Measurements from ENCODE around the gene PDGFD. TPM values are rescaled to one million over a fixed set of nuclear protein-coding genes. Genes with fewer than 3 reads are reported as not detected.

Gene PDGFD
- total RNA-seq, 4 donors from 2014 or later, result 16.1 to 108 (median 36.0) TPM

DNA sequence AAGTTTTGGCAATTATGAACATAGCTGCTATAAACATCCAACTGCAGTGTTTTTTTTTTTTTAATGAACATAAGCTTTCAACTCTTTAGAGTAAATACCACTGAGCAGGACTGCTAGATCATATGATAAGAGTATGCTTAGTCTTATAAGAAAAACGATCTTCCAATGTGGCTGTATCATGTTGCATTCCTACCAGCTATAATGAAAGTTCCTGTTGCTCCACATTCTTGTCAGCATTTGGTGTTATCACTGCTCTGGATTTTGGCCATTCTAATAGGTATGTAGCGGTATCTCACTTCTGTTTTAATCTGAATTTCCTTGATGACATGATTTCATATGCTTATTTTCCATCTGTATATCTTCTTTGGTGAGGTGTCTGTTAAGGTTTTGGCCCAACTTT is 50.4 kb downstream of the PDGFD start:
- Histone ChIP-seq H3K27ac (no peak overlapping the region), H3K4me3 (replicated peaks in 1 of 3) (no peak overlapping the region), H3K9me3 (peaks cover 3% of the 10 kb centered on the region), H3K36me3 (no peaks in the 10 kb centered on the region), H3K4me1 (no peaks in the 10 kb centered on the region), H3K27me3 (no peaks in the 10 kb centered on the region)
- intact Hi-C loops (cut with DNase I), result no loop called here
- TF ChIP-seq POLR2A (IDR thresholded peaks at IDR 0.05), result no peak
- TF ChIP-seq, protein P1, sequence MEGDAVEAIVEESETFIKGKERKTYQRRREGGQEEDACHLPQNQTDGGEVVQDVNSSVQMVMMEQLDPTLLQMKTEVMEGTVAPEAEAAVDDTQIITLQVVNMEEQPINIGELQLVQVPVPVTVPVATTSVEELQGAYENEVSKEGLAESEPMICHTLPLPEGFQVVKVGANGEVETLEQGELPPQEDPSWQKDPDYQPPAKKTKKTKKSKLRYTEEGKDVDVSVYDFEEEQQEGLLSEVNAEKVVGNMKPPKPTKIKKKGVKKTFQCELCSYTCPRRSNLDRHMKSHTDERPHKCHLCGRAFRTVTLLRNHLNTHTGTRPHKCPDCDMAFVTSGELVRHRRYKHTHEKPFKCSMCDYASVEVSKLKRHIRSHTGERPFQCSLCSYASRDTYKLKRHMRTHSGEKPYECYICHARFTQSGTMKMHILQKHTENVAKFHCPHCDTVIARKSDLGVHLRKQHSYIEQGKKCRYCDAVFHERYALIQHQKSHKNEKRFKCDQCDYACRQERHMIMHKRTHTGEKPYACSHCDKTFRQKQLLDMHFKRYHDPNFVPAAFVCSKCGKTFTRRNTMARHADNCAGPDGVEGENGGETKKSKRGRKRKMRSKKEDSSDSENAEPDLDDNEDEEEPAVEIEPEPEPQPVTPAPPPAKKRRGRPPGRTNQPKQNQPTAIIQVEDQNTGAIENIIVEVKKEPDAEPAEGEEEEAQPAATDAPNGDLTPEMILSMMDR (IDR thresholded peaks at IDR 0.05), result no peak
- WGBS, 2 donors, result 88 to 89% methylated on average over 2 of the region's 2 CpGs
- DNase-seq, result no peak

DNA sequence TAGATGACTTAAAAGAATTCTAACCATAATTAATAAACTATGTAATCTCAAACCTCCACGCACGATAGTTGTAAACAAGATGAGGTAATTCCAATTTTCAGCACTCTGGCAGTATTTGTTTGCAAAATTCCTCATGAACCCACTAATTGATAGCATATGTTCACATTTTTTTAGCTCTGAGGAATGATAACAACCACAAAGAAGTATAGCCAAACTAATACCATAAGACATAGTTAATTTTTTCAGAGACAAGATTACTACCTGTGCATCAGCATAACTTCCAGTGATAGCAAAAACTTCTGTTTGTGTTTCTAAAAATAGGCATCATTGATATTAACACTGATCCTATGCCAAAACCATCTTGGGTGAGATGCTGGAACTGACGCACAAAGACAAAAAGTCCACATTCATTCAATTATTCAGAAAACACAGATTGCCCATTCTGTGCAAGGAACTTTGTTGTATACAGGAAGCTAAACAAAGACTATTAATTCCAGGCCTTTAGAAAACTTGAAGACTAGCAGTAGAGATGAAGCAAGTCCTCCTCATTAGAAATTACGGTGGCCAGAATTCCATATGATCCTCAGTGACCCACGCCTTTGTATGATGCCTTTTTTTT is 57.7 kb downstream of the PDGFD start:
- TF ChIP-seq, protein P1 (IDR thresholded peaks at IDR 0.05), result no peak
- TF ChIP-seq POLR2A (IDR thresholded peaks at IDR 0.05), result no peak
- DNase-seq, result no peak
- intact Hi-C loops (cut with DNase I), result no loop called here
- 78 to 79% methylated on average over 5 of the region's 5 CpGs for WGBS, 2 donors
- Histone ChIP-seq H3K9me3 (no peaks in the 10 kb centered on the region), H3K4me1 (no peaks in the 10 kb centered on the region), H3K4me3 (replicated peaks in 1 of 3) (no peak overlapping the region), H3K27me3 (no peaks in the 10 kb centered on the region), H3K27ac (no peak overlapping the region), H3K36me3 (no peaks in the 10 kb centered on the region)

DNA sequence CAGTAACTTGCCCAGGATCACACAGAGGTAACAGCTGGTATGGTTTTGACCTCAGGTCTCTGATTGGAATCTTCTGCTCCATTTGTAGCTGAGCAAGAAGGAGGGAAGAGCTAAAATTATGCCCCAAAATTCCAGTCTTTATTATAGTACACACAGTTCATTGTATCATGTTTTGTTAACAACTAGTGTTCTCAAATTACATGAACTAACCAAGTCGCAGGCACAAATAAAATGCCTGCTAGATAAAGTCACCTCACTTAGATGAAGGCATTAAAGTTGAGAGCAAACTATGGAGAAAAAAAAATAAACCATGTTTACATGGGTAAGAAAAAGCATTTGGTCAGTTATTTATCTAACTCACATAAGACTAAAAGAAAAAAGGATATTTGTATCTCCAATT is 58.8 kb downstream of the PDGFD start:
- H3K9me3 ChIP-seq, result no peaks in the 10 kb centered on the region
- no peak overlapping the region for H3K4me3 ChIP-seq (replicated peaks in 1 of 3)
- no peaks in the 10 kb centered on the region for H3K36me3 ChIP-seq
- H3K4me1 ChIP-seq, result no peaks in the 10 kb centered on the region
- 38 to 52% methylated on average over 1 of the region's 1 CpG for WGBS, 2 donors
- no peaks in the 10 kb centered on the region for H3K27me3 ChIP-seq
- intact Hi-C loops (cut with DNase I), result no loop called here
- DNase-seq, result no peak
- H3K27ac ChIP-seq, result no peak overlapping the region
- TF ChIP-seq POLR2A (IDR thresholded peaks at IDR 0.05), result no peak
- TF ChIP-seq, protein P1 (IDR thresholded peaks at IDR 0.05), result no peak

DNA sequence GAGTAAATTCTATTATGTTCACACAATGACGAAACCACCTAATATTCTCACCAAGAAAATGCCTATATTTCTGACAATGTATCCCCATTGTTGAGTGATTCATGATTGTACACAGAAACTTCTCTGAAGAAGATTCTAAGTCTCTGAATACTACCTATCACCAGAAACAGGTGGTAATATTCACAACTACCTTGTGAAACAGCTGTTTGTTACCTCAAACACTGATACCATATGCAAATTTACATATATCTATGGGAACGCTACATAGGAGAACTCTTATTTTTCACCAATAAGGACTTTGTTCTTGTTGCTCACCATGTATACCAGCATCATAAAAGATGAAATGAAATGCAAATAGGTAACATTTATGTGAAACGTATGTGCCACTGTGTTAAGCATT is 59.3 kb downstream of the PDGFD start:
- H3K9me3 ChIP-seq, result no peaks in the 10 kb centered on the region
- 94 to 97% methylated on average over 3 of the region's 3 CpGs for WGBS, 2 donors
- no peak overlapping the region for H3K27ac ChIP-seq
- no peak overlapping the region for H3K4me3 ChIP-seq (replicated peaks in 1 of 3)
- H3K4me1 ChIP-seq, result no peaks in the 10 kb centered on the region
- DNase-seq, result no peak
- H3K27me3 ChIP-seq, result no peaks in the 10 kb centered on the region
- intact Hi-C loops (cut with DNase I), result no loop called here
- H3K36me3 ChIP-seq, result no peaks in the 10 kb centered on the region
- no peak for TF ChIP-seq POLR2A (IDR thresholded peaks at IDR 0.05)
- TF ChIP-seq, protein P1 (IDR thresholded peaks at IDR 0.05), result no peak

DNA sequence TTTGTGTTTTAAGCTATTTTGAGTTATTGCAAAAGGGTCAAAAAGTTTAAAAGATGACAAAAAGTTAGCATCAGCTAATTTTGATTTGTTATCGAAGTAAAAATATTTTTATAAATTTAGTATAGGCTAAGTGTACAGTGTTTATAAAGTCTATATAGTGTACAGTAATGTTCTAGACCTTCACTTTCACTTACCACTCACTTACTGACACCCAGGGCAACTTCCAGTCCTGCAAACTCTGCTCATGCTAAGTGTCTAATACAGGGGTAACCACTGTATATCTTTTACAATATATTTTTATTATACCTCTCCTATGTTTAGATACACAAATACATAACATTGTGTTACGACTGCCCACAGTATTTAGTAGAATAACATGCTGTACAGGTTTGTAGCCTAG is 59.7 kb downstream of the PDGFD start:
- DNase-seq, result no peak
- Histone ChIP-seq H3K36me3 (no peaks in the 10 kb centered on the region), H3K4me3 (replicated peaks in 1 of 3) (no peak overlapping the region), H3K9me3 (no peaks in the 10 kb centered on the region), H3K4me1 (no peaks in the 10 kb centered on the region), H3K27ac (no peak overlapping the region), H3K27me3 (no peaks in the 10 kb centered on the region)
- WGBS, 2 donors, result 73 to 93% methylated on average over 2 of the region's 2 CpGs
- intact Hi-C loops (cut with DNase I), result no loop called here
- TF ChIP-seq POLR2A (IDR thresholded peaks at IDR 0.05), result no peak
- TF ChIP-seq, protein P1 (IDR thresholded peaks at IDR 0.05), result no peak

All from thyroid gland (tissue), 4 donors.